HG03280 (cell line): ENCODE measurements around the gene DMPK.

Experiments
- ATAC-seq: cut with Tn5 transposase; IDR thresholded peaks from one replicate; pipeline ENCODE4 v1.9.1; 2021; ENCODE audit warnings: mild to moderate bottlenecking, moderate library complexity; ENCODE audit not compliant: unreplicated experiment

Gene DMPK

DNA sequence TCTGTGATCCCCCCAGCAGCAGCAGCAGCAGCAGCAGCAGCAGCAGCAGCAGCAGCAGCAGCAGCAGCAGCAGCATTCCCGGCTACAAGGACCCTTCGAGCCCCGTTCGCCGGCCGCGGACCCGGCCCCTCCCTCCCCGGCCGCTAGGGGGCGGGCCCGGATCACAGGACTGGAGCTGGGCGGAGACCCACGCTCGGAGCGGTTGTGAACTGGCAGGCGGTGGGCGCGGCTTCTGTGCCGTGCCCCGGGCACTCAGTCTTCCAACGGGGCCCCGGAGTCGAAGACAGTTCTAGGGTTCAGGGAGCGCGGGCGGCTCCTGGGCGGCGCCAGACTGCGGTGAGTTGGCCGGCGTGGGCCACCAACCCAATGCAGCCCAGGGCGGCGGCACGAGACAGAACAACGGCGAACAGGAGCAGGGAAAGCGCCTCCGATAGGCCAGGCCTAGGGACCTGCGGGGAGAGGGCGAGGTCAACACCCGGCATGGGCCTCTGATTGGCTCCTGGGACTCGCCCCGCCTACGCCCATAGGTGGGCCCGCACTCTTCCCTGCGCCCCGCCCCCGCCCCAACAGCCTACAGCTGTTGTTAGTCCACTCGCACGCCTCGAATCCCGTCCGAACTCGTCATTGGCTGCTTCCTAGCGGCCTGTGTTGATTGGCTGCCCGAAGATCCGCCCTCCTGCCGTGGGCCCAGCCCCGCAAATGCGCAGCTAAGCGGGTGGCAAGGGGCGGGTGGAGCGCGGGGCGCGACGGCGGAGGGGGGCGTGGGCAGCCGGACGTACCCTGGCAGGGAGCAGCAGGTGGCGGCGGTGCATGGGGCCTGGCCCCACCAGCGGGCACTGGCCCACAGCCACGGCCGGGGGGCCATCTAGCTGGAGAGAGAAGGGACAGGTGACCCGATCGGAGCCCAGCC is 11.8 kb downstream of the DMPK start:
- ATAC-seq, result peak; percentile 47

- ATAC-seq, result no peak
These were observed 12.5 kb downstream of the DMPK start for GRCh38 chr19:45769821-45770191.

DNA sequence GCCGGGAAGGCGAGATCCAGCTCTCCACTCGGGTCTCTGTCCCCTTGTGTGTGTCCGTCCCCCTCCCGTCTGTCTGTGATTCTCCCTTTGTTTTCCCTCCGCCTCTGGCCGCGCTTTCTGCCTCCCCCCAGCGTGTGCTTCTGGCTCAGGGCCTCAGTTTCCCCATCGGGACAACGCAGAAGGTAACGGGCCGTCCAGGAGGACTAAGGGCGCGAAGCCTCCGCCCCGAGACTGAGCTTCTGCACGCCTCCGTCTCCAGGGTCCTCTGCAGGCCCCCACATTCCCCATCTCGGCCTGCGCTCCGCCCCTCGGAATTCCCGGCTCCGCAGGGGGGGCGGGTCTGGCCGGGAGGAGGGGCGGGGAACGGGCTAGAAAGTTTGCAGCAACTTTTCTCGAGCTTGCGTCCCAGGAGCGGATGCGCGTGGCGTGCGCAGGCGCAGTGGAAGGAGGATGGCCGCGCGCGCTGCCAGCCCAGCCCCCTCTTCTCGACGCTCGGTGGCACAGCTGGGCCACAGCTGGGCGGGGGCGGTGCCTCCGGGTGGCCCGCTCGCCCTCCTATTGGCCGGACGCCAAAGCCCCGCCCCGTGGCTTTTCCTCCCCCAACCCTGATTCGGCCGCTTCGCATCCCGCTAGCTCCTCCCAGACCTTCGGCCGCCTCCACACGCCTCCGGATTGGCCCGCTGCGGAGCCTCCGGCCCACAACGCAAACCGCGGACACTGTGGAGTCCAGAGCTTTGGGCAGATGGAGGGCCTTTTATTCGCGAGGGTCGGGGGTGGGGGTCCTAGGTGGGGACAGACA is 13.1 kb downstream of the DMPK start, which contains the start of gene SIX5:
SIX5 (minus strand) TSS at position 269 of the 799 bp plus-strand sequence. CDS start 408 bp downstream, outside the sequence.
- ATAC-seq, result peak; percentile 61

GRCh38 chr19:45768655-45768983 is 13.7 kb downstream of the DMPK start:
- no peak for ATAC-seq

DNA sequence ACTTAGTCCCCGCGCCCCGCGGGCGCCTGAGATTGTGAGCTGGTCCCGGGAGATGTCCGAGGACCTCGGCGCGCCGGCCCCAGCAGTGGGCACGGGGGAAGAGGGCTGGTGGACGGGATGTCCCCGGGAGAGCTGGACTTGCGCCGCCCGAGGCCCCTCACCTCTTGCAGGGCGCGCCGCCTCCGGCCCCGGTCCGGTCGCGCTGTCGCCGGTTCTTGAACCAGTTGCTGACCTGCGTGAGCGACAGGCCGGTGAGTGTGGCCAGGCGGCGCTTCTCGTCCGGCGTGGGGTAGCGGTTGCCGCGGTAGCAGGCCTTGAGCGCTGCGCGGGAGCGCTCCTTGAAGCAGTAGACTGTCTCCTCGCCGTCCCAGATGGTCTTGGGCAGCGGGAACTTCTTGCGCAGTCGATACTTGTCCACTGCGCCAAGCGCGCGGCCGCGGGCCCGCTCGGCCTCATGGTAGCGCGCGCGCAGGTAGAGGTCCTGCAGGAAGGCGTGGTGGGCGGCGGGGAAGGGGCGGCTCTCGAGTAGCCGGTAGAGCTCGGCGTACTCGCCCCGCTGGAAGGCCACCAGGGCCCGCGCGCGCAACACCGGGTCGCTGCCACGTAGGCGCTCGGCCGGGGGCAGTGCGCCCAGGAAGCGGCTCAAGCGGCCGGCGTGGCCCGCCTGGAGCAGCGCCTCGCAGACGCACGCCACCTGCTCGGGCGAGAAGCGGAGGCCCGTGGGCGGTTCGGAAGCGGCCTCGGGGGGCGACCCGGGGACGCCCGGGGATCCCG is 14.2 kb downstream of the DMPK start:
- ATAC-seq, result no peak

- no peak for ATAC-seq
These were observed 14.8 kb downstream of the DMPK start for GRCh38 chr19:45767410-45767880.

GRCh38 chr19:45766869-45767346 is 15.4 kb downstream of the DMPK start:
- no peak for ATAC-seq

DNA sequence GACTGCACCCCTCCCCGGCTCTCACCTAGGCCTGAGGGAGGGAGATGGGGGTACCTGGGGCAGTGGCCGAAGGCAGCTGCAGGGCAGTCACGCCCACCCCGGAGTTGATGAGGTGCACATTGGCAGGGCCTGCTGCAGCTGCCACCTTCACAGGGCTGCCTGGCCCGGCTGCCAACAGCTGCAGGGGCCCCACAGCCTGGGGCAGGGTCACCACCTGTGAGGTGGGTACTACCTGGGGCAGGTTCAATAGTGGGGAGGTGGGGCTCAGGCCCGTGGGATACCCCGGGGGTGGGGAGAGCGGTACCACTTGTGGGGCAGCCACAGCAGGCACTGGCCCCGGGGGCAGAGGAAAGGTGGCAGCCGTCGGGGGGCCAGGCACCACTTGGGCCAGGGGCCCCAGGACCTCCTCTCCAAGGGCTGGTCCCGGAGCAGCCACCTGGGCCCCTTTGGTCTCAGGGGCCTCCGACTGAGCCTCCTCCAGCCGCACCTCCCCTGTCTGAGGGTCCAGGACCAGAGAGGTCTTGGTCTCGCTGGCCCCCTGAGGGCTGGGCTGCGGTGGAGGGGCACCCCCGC is 15.9 kb downstream of the DMPK start:
- no peak for ATAC-seq

GRCh38 chr19:45765702-45766295 is 16.5 kb downstream of the DMPK start:
- no peak for ATAC-seq

DNA sequence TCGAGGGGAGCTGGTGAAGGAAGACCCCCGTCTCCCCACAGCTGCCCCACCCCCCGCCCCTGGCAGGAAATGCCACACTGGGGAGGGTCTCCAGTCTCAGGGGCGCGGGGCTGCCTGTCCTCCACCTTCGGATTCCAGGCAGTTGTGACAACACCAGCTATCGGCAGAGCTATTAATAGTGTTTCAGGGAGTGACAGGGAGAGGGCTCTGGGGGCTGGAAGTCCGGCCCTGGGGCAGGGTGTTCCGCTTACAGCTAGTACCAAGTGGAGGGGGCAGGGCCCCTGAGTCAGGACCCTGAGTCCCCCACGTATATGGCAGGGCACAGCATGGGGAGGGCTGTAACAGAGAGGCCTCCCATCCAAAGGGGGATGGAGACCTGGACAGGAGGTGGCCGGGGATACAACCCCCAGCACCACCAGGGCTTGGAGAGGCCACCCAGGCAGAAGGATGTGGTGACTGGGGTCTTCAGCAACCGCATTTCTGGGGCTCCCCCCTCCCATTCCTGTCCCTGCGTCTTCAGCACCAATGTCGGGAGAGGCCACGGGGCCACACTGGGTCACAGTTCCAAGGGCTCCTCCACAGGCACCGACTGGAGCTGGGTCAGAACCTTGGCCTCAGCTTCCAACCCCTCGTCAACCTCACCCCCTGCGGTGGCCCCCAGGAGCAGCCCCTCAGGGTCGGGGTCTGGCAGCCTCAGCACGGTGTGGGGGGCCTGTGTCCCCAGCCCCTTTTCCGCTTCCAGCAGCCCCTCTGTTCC is 17.2 kb downstream of the DMPK start:
- no peak for ATAC-seq

- no peak for ATAC-seq
These were observed 17.8 kb downstream of the DMPK start for GRCh38 chr19:45764475-45764874.

- ATAC-seq, result no peak
These were observed 18.5 kb downstream of the DMPK start for GRCh38 chr19:45763691-45764294.

GRCh38 chr19:45762870-45763631 is 19.2 kb downstream of the DMPK start:
- no peak for ATAC-seq

DNA sequence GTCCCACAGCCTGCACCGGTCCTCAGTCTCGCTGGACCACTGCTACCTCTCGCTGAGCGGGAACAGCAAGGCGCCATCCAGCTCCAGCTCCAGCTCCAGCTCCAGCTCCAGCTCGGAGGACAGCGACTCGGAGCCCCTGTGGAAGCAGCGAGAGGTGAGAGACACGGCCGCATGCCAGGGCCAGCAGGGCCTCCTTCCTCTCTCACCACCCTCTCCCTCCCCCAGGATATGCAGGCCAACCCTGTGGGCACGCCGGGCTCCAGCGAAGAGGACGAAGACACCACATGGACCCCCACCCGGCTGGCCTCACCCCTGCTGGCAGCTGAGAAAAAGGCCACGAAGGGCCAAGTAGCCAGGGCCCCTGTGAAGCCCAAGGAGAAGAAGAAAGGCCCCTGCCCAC is 20.6 kb downstream of the DMPK start:
- no peak for ATAC-seq

DNA sequence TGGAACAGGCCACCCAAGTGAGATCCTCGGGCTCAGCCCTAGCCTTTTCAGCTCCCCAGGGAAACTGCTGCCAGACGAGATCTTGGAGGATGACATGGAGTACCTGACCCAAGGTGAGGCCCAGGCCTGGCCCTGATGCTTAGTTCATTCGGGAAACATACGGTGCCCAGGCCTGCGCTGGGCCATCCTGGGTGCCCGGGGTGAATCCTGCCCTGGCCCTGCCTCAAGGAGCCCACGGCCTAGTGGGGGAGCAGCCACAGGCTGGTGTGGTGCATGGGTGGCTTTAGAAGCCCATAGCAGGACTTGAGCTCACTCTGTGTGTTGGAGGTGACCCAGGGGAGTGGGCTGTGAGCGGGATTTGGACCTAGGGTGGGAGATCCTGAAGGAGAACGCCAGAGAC is 23.4 kb downstream of the DMPK start:
- ATAC-seq, result no peak

- no peak for ATAC-seq
These were observed 24.6 kb downstream of the DMPK start for GRCh38 chr19:45757695-45758094.

DNA sequence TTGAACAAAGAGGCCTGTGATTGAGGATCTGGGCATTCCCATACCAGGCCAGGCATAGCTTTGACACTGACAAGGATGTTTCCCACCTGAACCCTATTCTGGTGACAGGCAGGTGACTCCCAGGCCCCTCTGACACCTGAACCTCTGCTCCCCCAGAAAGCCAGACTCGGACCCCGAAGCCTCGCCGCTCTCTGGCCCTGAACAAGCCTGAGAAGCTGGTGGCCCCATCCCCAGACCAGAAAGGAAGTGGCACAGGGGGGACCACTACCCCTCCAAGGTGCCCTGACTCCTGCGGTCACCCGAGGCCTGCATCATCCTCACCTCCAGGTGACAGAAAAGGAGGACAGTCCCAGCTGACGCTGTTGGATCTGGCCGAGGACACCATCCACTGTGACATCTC is 28.0 kb downstream of the DMPK start:
- ATAC-seq, result no peak

GRCh38 chr19:45753548-45753947 is 28.7 kb downstream of the DMPK start:
- ATAC-seq, result no peak
